ENCODE data around the gene EXD3. TPM values are rescaled to one million over a fixed set of nuclear protein-coding genes. Genes with fewer than 3 reads are reported as not detected.
A peak's percentile ranks its signal among the peaks of the same experiment; 100 is the strongest.
"Not testable (repeated sequence)": the region's sequence is repeated elsewhere in the genome, so short reads cannot be mapped to it uniquely, and the experiment has no call there.

EXD3 gene
- total RNA-seq, 8 experiments from 2014 or later, result 3.2 to 14.8 (median 9.6) TPM

GRCh38 chr9:137385061-137385655, 37.8 kb downstream of the EXD3 start:
- no peak overlapping the region for H3K27ac ChIP-seq
- 86 to 100% (median 90%) methylated on average over 3 to 9 of the region's 26 CpGs; no CpG with 5 or more reads in 6 of the 10 experiments for WGBS, 10 experiments

GRCh38 chr9:137383784-137384756, 38.9 kb downstream of the EXD3 start:
- Histone ChIP-seq H3K4me3 (no peak overlapping the region), H3K27ac (no peak overlapping the region), H3K4me1 (replicated peaks in 1 of 2) (peaks cover 27 to 33% of the 10 kb centered on the region in 2 donors)
- WGBS, 10 experiments, result 40 to 94% (median 83%) methylated on average over 1 to 12 of the region's 39 CpGs; no CpG with 5 or more reads in 4 of the 10 experiments
- ATAC-seq (replicated peaks in 6 of 8), result peak in 2 of 8 experiments; percentile 8 to 18
- in situ Hi-C loops (cut with MboI; ENCODE audit: low pct_unique_long_range_greater_than_20kb in 2 of 9, low sequenced_read_pairs in 9 of 9, unreplicated experiment in 9 of 9), result no loop called here

More at GRCh38 chr9:137385061-137385655, 37.8 kb downstream of the EXD3 start:
- Histone ChIP-seq H3K4me3 (no peak overlapping the region), H3K4me1 (replicated peaks in 1 of 2) (peaks cover 27 to 33% of the 10 kb centered on the region in 2 donors)
- ATAC-seq (replicated peaks in 6 of 8), result no peak
- in situ Hi-C loops (cut with MboI; ENCODE audit: low pct_unique_long_range_greater_than_20kb in 2 of 9, low sequenced_read_pairs in 9 of 9, unreplicated experiment in 9 of 9), result no loop called here

- Histone ChIP-seq H3K4me1 (replicated peaks in 1 of 2) (peaks cover 21 to 28% of the 10 kb centered on the region in 2 donors), H3K4me3 (no peak overlapping the region), H3K27ac (no peak overlapping the region)
- WGBS, 10 experiments, result 60 to 100% (median 100%) methylated on average over 1 to 2 of the region's 27 CpGs; no CpG with 5 or more reads in 7 of the 10 experiments
- in situ Hi-C loops (cut with MboI; ENCODE audit: low pct_unique_long_range_greater_than_20kb in 2 of 9, low sequenced_read_pairs in 9 of 9, unreplicated experiment in 9 of 9), result no loop called here
- peak in 3 of 8 experiments; percentile 21 to 40 (median 32) for ATAC-seq (replicated peaks in 6 of 8)
Measured at GRCh38 chr9:137383081-137383783, 39.7 kb downstream of the EXD3 start.

GRCh38 chr9:137382444-137383080, 40.4 kb downstream of the EXD3 start:
- no peak overlapping the region for H3K27ac ChIP-seq
- no peak overlapping the region for H3K4me3 ChIP-seq
- peak in 3 of 8 experiments; percentile 24 to 39 (median 27) for ATAC-seq (replicated peaks in 6 of 8)
- in situ Hi-C loops (cut with MboI; ENCODE audit: low pct_unique_long_range_greater_than_20kb in 2 of 9, low sequenced_read_pairs in 9 of 9, unreplicated experiment in 9 of 9), result no loop called here
- WGBS, 10 experiments, result 76% methylated on average over 7 of the region's 25 CpGs; no CpG with 5 or more reads in 9 of the 10 experiments
- H3K4me1 ChIP-seq (replicated peaks in 1 of 2), result peaks cover 14 to 21% of the 10 kb centered on the region in 2 donors

- no peak overlapping the region for H3K4me3 ChIP-seq
- in situ Hi-C loops (cut with MboI; ENCODE audit: low pct_unique_long_range_greater_than_20kb in 2 of 9, low sequenced_read_pairs in 9 of 9, unreplicated experiment in 9 of 9), result no loop called here
- H3K27ac ChIP-seq, result no peak overlapping the region
- ATAC-seq (replicated peaks in 6 of 8), result no peak
- WGBS, 10 experiments, result 100% methylated on average over 2 of the region's 53 CpGs; no CpG with 5 or more reads in 9 of the 10 experiments
- peaks cover 9 to 16% of the 10 kb centered on the region in 2 donors for H3K4me1 ChIP-seq (replicated peaks in 1 of 2)
Measured at GRCh38 chr9:137381501-137382443, 41.2 kb downstream of the EXD3 start.

DNA sequence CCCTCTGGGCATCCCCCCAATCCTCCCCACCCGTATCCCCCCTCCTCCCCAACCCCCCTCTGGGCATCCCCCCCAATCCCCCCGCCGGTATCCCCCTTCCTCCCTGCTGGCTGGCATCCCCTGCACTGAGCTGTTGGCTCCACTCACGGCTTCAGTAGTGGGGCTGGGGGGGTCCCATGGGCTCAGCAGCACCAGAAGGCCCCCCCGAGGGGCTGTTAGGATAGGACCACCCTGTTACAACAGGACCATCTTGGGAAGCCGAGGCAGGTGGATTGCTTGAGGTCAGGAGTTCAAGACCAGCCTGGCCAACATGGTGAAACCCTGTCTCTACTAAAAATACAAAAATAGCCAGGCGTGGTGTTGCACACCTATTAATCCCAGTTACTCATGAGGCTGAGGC, 42.4 kb downstream of the EXD3 start:
- Histone ChIP-seq H3K27ac (no peak overlapping the region), H3K4me1 (replicated peaks in 1 of 2) (peaks cover 9 to 16% of the 10 kb centered on the region in 2 donors), H3K4me3 (no peak overlapping the region)
- in situ Hi-C loops (cut with MboI; ENCODE audit: low pct_unique_long_range_greater_than_20kb in 2 of 9, low sequenced_read_pairs in 9 of 9, unreplicated experiment in 9 of 9), result no loop called here
- WGBS, 10 experiments, result no CpG with 5 or more reads among the region's 7 CpGs
- no peak for ATAC-seq (replicated peaks in 6 of 8)

GRCh38 chr9:137380171-137380570, 42.8 kb downstream of the EXD3 start:
- Histone ChIP-seq H3K27ac (no peak overlapping the region), H3K4me1 (replicated peaks in 1 of 2) (peaks cover 9 to 16% of the 10 kb centered on the region in 2 donors), H3K4me3 (no peak overlapping the region)
- no CpG with 5 or more reads among the region's 16 CpGs for WGBS, 10 experiments
- in situ Hi-C loops (cut with MboI; ENCODE audit: low pct_unique_long_range_greater_than_20kb in 2 of 9, low sequenced_read_pairs in 9 of 9, unreplicated experiment in 9 of 9), result no loop called here
- no peak for ATAC-seq (replicated peaks in 6 of 8)

DNA sequence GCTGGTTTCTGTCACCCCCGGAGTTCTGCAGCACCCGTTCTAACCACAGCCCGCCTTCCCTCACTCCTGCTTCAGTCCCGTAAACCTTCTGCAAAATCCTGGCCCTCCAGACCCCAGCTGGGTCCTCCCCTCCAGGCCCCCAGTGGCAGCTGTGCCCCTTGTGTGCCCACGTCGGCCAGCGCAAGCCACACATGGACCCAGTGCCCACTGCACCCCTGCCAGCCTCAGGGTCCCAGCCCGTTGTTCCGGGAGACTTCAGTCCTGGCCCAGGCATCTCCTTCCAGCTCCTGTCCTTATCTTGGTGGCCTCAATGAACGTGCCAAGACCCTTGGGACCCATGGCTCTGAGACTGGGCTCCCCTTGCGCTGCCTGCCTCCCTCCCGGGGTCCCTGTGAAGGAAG, 43.2 kb downstream of the EXD3 start:
- Histone ChIP-seq H3K4me1 (replicated peaks in 1 of 2) (peaks cover 9 to 16% of the 10 kb centered on the region in 2 donors), H3K27ac (no peak overlapping the region), H3K4me3 (no peak overlapping the region)
- WGBS, 10 experiments, result 100% methylated on average over 2 of the region's 12 CpGs; no CpG with 5 or more reads in 9 of the 10 experiments
- in situ Hi-C loops (cut with MboI; ENCODE audit: low pct_unique_long_range_greater_than_20kb in 2 of 9, low sequenced_read_pairs in 9 of 9, unreplicated experiment in 9 of 9), result no loop called here
- ATAC-seq (replicated peaks in 6 of 8), result no peak

DNA sequence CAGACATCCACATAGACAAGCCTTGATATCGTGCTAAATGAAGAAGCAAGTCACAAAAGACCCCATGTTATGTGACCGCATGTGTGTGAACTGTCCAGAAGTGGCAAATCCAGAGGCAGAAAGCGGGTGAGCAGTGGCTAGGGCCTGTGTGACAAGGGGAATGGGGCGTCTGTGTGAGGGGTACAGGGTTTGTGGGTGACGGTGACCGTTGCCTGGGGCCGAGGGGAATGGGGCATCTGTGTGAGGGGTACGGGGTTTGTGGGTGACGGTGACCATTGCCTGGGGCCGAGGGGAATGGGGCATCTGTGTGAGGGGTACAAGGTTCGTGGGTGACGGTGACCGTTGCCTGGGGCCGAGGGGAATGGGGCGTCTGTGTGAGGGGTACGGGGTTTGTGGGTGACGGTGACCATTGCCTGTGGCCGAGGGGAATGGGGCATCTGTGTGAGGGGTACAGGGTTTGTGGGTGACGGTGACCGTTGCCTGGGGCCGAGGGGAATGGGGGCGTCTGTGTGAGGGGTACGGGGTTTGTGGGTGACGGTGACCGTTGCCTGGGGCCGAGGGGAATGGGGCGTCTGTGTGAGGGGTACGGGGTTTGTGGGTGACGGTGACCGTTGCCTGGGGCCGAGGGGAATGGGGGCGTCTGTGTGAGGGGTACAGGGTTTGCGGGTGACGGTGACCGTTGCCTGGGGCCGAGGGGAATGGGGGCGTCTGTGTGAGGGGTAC, 44.1 kb downstream of the EXD3 start:
- not testable (repeated sequence) for ATAC-seq (replicated peaks in 6 of 8)
- H3K4me1 ChIP-seq (replicated peaks in 1 of 2), result peaks cover 4 to 13% of the 10 kb centered on the region in 2 donors
- WGBS, 10 experiments, result 60 to 92% (median 92%) methylated on average over 1 to 4 of the region's 37 CpGs; no CpG with 5 or more reads in 7 of the 10 experiments

DNA sequence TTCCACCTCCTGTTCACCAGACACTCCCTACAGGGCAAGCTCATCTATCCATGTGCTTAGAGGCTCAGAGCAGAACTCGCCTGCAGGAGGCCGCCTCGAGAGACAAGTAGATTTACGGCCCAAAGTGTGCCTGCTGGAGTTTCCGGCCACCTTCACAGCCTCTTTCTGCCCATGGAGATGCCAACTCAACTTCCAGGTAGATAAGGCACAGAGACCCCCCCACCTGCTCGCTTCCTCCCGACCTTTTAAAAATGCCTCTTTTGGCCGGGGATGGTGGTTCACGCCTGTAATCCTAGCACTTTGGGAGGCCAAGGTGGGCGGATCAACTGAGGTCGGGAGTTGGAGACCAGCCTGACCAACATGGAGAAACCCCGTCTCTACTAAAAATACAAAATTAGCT, 46.6 kb downstream of the EXD3 start:
- no peak for ATAC-seq (replicated peaks in 6 of 8)
- H3K4me3 ChIP-seq, result no peak overlapping the region
- no peak overlapping the region for H3K27ac ChIP-seq
- in situ Hi-C loops (cut with MboI; ENCODE audit: low pct_unique_long_range_greater_than_20kb in 2 of 9, low sequenced_read_pairs in 9 of 9, unreplicated experiment in 9 of 9), result no loop called here
- 70 to 94% (median 88%) methylated on average over 2 to 7 of the region's 12 CpGs; no CpG with 5 or more reads in 5 of the 10 experiments for WGBS, 10 experiments
- peaks cover 6 to 8% of the 10 kb centered on the region in 2 donors for H3K4me1 ChIP-seq (replicated peaks in 1 of 2)

More for the DNA sequence above, 44.1 kb downstream of the EXD3 start:
- H3K27ac ChIP-seq; in situ Hi-C loops (cut with MboI; ENCODE audit: low pct_unique_long_range_greater_than_20kb in 2 of 9, low sequenced_read_pairs in 9 of 9, unreplicated experiment in 9 of 9); H3K4me3 ChIP-seq: not testable (repeated sequence)

Data from motor neuron (in vitro differentiated cells).